GM18868 (cell line): ENCODE results near the gene HOXB13.

Source experiments
- ATAC-seq: cut with Tn5 transposase; IDR thresholded peaks from one replicate; pipeline ENCODE4 v1.9.1; 2021; ENCODE audit warnings: mild to moderate bottlenecking, moderate library complexity; ENCODE audit not compliant: unreplicated experiment

The HOXB13 gene

DNA sequence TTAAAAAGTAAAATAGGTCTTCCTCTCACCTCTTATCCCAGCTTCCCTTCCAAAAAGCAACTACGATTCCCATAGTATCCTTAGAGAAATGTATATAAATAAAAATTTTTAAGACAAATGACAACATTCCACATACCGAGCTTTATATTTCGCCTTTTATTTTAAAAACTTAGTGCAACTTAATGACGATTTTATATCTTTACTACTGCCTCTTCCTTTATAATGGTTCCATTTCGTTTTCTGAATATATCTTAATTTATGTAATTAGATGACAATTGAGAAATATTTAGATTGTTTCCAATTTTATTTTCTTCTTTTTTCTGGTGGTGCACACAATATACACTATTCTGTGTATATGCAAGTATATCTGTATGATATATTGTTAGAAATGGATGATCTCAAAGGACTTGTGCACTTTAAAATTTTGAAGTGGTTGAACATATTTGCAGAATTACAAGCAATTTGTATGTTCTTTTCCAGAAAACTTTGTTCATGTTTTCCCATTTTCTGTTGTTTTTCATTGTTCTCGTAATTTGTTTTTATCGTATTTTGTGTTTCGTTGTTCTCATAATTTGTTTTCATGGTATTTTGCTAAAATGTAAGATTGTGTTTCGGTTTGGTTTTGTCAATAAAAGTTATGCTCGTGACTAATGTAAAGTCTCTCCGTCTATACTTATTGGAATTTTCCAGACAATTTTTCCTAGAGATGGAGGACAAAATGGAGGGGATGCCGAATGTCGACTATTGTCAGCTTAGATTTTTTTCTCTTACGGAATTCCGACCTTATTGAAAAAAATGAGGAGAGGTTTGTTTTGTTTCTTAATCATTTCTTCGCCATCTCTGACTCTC lies 20.4 kb upstream of the HOXB13 start:
- no peak for ATAC-seq

DNA sequence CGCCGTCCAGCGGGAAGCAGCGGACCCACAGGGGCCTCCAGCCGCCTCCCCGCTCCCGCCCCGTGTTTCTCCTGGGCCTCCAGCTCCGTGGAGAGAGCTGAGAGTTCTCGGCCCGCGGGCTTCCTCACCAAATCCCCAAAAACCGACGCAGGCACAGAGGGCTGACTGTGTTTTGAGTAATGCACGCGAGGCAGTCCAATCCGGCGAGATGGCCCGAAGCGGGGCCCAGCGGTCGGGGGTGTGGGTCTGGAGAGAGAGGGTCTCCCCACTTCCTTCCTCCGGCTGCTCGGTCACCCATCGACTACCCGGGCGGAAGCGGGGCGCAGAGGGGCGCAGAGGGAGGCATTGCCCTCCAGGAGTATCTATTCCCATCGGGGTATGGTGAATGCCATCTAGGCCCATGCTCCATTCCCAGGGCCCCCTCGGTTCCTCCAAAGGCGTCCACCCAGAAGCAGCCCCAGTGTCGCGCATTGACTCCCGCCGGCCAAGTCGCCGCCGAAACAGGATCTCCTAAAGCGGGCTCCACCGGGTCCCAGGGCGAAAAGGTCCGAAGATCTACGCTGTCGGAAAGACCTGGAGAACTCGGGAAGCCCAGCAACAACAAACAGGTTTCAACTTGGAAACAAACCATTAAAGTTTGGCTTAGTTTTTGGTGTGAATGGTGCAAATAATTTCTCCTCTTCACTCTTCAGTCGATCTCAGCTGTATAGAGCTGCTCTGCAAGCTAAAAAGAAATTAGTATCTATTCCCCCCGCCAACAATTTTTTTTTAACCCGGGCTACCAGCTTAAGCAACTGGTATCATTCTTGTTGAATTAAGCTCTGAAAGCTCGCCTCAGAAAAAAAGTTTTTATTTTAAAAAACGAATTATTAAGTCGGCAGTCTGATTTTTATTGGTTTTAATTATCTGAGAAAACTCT lies 19.2 kb upstream of the HOXB13 start:
- ATAC-seq, result no peak

DNA sequence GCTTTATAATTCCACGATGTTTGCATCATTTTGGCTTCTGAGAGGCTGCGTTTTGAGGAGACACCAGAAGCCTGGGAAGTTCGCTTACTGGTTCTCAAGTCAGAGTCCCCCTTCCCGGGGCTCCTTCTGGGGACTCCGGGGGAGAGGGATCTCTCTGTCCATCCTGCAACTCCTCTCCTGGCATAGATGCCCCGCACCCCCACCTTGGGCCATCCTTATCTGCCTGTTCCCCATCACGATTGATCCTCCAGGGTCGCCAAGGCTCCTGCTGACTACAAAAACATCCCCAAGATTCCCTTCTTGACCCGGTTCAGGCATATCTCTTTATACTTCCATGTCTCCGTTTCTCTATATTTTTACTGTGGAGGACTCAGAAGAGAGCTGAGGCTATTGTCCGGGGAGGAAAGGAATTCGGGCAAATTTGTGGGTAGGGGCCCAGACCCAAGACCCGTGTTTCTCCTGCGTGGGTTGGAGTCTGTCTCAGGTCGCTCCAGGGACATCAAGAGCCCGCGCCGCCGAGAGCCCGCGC lies 18.4 kb upstream of the HOXB13 start:
- no peak for ATAC-seq

DNA sequence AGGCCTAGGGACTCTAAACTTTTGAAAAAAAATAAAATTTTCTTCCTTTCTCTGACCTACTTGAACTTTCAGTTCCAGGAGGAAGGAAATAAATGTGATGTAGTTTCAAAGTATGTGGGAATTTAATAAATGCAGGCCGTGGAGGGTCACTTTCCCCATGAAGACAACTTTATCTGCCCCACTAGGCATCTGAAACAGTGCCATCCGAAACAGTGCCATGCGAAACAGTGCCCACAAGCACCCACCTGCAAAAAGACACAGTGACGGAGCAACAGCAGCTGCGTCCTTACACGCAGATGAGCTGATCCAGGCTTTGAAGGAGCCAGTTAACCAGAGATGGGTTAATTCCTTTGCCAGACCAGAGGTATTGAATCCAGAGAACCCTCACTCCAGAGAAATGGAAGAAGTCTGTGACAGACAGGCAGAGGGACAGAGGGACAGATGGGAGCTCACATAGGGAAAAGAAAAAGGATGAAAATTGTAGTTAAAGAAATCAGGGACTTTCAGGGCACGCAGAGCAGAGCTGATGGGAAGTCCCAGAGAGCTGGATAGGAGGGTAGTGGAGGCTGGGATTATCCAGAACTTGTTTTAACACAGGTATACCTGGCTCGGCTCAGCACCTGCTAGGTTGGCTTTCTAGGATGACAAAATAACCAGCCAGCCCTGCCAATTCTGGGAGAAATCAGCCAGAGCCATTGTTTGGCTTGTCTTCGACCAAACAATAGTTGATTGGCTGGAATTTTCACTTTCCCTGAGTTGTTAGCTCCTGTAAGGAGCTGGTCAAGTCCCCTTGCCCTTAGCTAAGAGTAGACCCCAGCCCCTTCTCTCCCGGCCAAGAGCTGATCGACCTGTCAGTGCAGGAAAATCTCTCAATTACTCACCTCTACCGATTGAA lies 17.1 kb upstream of the HOXB13 start:
- ATAC-seq, result no peak

DNA sequence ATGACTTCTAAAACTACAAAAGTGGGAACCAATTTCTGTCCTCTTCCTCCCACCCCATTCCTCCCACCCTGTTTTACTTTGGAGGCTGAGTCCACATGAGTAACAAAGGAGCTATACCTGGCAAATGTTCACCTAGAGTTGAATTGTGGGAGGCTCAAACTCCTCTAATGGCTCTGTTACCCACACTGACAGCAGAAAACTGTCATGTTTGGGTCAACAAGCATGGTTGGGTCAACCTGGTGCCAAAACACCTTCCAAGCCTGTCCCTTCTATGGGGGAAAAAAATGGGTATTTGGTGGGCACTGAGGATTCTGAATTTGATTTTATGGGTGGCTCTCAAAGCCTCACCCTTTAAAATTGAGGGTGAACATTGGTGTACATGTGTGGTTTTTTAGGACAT lies 12.0 kb upstream of the HOXB13 start:
- no peak for ATAC-seq

DNA sequence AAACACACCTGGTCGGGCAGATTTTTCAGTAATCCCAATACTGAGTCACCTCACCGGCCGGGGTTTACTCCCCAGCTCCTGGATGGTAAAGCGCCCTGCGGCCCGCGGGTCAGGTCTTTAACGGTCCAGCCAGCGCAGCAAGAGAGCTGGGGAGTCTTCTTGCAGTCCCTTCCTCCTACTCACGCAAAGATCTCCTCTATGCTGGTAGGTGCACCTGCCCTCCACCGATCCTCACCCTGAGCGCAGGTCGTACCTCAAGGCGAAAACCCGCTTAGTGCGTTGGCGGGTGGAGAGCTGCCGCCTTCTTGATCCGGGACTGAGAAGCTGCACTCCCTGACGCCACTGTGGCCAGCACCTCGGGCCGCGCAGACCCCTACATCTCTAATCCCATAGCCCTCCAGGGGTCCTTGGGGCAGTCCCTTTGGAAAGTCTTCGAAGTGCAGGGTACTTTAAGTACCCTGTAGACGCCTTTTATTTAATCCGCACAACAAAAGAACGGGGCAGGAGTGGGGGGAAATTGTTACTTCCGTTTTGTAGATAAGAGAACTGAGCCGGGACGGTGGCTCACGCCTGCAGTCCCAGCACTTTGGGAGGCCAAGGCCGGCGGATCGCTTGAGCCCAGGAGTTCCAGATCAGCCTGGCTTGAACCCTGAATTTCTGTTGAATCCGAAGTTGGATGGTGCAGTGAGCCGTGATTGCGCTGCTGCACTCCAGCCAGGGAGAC lies 10.4 kb upstream of the HOXB13 start:
- no peak for ATAC-seq

DNA sequence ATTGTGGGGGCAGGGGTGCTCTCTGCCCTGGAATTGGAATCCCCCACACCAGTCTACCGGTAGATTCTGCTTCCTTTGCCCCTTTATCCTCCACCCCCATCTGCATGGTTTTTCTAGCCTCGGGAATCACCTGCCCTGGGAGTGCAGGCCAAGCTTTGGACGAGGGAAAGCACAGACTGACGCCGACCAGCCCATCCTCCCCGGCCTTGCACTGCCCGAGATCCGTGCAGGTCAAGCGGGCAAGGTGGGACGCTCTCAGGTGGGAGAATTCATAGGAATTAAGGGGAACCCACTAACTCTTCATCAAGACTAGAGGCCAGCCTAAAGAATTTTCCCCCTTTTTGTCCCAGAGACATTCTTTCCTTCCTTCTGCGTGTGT lies 9.9 kb upstream of the HOXB13 start:
- ATAC-seq, result no peak

DNA sequence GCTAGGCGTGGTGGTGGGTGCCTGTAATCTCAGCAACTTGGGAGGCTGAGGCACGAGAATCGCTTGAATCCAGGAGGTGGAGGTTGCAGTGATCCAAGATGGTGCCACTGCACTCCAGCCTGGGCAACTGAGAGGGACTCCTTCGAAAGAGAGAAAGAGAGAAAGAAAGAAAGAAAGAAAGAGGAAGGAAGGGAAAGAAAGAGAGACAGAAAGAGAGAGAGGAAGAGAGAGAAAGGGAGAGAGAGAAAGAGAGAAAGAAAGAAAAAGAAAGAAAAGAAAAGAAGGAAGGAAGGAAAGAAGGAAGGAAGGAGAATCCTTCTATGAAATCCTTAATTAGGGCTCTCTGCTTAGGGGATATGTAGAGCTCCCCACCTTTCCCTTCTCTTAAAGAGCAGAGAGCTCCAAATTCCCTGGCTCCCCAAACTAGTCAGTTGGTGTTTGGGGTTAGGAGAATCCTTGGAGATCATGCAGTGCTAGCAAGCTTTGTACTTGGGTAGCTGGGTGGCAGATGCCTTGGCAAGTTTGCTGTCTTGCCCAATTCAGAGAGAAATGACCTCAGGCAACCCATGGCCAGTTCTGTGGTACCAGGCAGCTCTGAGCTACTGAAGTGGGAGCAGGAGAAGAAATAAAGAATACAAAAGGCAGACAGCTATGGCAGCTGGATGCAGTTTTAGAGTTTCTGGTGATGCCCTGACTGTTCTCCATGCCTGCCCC lies 8.9 kb upstream of the HOXB13 start:
- ATAC-seq, result no peak

DNA sequence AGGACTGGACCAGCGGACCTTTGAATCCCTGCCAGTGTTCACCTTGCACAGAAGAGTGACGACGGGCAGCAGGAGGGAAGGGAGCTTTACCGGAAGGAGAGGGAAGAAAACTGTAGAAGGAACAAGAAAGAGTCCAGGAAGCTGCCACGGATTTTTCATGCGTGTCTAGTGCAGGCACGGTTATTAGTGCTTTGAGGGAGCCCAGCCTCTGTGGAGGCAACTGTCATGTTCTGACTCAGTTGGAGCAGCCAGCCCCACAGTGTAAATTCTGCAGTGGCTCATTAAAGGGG lies 6.5 kb upstream of the HOXB13 start:
- no peak for ATAC-seq

DNA sequence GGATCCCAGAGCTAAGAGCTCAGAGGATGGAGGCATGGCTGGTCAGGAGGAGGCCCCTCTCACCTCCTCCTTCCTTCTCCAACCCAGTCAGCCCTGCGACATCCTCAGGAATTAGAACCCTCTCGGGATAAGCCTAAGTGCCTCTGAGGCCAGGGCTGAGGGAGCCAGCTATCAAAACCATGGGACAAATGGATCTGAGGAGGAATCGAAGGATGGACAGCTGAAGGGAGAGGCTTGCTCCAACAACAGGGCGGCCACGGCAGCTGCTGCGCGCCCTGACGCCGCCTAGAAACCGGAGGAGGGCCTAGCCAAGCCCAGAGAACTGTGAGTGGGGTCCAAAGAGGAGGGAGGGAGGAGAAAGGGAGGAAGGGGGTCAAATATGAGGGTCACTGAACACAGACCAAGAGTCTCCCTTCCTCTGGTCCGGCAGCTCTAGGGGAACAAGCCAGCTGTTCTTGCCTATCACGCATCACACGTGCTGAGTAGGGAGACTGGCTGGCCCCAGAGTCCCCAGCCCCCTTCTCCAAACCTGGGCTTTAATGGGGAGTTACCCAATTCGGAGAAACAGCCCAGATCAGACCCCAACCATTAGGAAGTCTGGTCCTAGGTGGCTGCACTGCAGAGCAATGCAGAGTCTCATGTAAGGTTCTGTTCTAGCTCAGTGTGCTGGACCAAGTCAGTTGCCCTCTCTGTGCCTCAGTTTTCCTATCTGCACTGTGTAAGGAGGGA lies 5.9 kb upstream of the HOXB13 start:
- no peak for ATAC-seq

DNA sequence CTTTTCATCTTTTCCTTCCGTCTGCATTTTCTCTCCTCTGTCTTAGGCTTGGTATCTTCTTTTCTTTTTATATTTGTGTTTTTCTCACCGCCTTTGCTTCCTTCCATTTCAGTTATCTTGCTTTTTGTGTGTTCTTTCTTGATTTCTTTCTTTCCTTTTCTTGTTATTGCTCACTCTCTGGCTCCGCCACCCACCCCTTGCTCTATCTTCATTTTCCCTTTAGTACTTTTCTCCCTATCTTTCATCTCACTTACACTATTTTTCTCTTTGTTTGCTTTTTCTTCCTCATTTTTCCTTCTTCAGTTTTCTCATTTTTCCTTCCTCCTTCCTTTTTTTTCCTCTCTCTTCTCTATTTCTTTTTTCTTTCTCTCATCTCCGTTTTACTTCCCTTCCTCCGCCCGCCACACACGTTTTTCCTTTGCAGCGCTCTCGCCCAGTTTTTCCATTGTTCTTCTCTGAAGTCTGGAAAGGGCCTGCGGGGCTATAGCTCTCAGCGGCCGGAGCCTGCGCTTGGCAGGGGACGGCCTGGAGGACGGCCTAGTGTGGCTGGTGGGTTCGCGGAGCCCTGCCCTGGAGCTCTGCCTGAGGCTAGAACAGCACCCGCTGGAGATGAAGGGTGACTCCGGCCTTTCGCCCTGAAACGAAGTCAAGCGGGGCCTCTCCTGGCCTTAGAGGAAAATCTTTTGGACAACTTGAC lies 5.2 kb upstream of the HOXB13 start:
- ATAC-seq, result no peak

DNA sequence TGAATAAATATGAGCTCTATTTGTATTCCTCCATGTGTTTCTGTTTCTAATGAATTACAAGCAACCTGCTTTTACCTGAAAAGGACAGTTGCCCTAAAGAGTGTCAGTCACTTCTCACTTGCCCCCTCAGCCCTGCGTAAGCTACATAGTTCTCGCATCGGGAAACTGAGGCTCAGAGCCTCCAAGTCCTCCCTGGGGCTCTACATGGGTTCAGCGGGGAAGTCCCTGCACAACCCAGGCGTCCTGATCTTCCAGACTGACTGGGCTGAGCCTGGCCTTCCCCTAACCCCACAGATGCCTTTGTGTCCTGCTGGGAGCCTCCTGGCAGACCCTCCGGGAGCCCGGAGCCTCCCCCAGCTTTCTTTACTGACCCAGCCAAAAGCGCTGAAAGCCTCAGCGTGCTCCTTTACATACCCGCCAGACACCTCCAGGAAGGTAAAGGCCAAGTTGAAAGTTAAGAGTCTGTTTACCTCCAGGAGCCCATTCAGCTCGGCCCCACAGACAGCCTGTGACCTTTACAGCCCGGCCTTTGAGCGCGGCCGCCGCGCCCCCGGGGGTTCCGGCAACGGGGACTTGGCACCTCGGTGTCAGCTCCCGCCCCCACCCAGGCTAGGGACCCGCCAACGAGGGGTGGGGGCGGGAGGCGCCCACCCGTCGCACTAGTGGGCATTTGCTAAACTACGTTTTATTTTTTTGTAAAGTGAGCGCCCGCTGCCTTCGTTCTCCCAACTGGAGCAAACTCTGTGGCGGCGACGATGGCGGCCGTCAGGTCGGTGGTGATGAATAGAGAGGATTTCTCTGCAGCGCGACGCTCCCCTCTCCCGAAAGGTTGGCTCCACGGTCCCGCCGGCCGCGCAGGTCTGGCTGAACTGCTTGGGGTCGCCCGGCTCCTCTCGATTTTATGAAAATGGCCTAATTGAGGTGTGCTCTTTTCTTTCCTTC lies 4.4 kb upstream of the HOXB13 start:
- ATAC-seq, result no peak

DNA sequence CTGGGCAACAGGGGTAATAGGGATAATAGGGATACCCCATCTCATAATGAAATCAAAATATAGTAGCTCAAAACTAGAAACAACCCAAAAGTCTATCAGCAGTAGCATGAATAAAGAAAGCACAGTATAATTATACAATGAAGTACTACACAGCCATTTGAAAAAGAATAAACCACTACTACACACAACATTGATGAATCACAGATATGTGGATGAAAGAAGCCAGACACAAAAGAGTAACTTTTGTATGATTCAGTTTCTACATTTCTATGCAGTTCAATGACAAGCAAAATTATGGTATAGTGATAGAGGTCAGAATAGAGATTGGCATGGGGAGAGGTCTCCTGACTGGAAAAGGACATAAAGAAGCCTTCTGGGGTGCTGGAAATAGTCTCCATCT lies 2.8 kb upstream of the HOXB13 start:
- no peak for ATAC-seq

DNA sequence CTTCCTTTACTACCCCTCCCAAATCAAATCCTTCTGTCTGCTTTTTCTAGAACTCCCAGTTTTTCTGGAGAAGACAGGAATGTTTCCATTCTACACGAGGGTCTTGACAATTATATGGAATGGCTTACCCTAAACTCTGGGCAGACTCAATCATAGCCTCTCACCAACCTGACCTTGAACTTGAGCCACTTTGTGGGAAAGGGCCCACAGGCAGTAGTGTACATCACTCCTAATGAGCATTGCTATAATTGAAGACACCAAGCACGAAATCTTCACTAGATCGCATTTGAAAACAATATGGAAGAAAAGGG lies 1.6 kb upstream of the HOXB13 start:
- no peak for ATAC-seq

DNA sequence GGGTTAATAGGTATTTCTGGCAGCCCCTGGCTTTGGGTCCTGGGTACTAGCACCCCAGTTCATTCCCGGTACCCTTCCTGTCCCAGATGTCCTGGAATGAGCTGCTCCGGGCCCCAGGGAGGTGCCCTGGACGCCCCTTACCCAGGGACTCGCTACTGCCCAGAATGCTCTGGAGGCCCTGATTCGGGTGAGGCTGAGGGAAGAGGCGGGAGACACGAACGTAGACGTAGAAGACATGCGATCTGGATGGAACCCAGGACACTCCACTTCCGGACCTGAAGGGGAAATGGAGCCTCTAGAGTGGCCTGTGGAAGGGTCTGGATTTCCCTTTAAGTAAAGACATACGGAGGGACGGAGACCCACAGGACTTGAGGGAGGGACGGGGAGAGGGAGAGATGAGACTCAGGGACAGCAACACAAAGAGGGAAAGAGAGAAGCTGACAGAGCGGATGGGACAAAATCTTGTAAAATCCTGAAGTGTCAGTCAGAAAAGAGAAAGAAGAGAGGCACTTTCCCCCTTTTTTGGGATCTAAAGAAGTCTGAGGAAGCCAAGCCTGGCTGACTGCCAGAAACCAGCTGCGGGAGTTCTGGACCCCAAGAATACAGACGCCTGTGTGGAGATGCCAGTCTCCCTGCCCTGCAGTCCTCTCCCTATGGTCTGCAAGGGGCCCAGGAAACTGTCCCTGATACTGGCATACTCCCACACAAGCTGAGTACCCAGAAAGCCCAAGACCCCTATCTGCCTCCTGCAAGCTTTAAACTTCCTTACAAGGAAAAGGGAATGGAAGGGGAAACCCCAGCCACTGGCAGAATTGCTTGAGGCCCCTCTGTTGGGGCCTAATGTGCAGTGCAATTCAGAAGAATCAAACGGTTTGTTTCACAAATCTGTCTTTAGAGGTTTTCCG lies 1.0 kb upstream of the HOXB13 start:
- no peak for ATAC-seq

DNA sequence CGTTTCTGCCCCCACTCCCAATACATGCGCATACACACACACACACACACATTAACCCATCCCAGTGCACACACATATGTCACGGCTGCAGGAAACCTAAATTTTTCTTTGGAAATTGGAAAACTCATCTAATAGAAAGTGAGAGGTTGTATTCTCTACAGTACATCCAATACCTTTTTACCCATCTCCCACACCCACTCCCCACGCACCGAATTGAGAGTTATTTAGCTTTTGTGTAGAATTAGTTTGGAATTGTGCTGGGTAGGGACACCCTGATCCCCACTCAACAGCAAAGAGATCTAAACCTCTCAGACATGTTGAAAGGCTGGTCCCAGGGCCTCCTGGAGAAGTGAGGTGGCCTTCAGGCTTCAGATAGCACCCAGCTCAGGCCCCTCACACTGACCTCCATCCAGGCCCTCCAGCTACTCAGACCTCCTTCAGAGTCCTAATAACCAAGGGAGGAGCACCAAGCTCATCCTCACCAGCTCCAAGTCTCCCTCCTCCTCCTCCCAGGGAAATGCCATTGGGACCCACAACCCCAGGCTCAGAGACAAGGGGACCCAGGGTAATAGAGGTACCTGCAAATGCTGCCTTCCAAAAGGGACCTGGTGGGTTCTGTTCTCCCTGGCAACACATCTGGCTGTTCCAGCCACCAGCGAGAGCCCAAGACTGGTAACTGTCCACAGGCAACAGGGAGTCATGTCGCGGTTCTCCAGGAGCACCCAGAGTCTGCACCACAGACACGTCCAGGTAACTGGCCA lies 955 bp downstream of the HOXB13 start:
- no peak for ATAC-seq
